ENCODE data around the gene VAPA.
"Not testable (repeated sequence)": the region's sequence is repeated elsewhere in the genome, so short reads cannot be mapped to it uniquely, and the experiment has no call there.

VAPA gene

DNA sequence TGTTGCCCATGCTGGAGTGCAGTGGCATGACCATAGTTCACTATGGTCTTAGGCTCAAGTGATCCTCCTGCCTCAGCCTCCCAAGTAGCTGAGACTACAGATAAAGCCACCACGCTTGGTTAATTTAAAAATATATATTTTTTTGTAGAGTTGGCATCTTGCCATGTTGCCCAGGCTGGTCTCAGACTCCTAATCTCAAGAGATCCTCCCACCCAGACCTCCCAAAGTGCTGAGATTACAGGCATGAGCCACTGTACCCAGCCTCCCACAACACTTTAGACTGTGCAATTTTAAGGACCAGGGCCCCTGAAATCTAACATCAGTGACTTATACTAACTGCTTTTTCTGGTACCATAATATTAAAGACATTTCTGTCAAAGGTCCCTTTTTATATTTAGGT lies 22.9 kb upstream of the VAPA start:
- Histone ChIP-seq H3K36me3 (ENCODE audit: insufficient read depth, low read depth, low read length) (no peaks in the 10 kb centered on the region), H3K4me3 (ENCODE audit: low read length) (no peak overlapping the region), H3K9me3 (ENCODE audit: insufficient read depth, low read depth, low read length) (no peaks in the 10 kb centered on the region), H3K27me3 (ENCODE audit: insufficient read depth, low read length) (no peaks in the 10 kb centered on the region), H3K4me1 (ENCODE audit: insufficient read depth, low read length) (no peaks in the 10 kb centered on the region), H3K27ac (ENCODE audit: low read length) (no peak overlapping the region), H3K9ac (ENCODE audit: low read depth, low read length) (no peak overlapping the region)

DNA sequence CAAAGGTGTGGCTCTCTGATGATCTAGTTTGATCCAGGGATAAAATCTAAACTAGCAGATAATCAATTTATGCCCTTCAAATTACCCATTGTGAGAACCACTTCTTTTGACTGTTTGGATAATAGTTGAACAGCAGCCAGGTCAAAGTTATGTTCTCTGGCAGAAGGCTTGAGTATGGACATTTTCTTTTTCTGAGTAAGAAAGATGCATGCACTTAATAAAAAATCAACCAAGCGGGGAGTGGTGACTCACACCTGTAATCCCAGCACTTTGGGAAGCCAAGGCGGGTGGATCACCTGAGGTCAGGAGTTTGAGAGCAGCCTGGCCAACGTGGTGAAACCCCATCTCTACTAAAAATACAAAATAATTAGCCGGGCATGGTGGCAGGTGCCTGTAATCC lies 22.3 kb upstream of the VAPA start:
- not testable (repeated sequence) for H3K36me3 ChIP-seq (ENCODE audit: insufficient read depth, low read depth, low read length); H3K4me1 ChIP-seq (ENCODE audit: insufficient read depth, low read length); H3K27me3 ChIP-seq (ENCODE audit: insufficient read depth, low read length); H3K9ac ChIP-seq (ENCODE audit: low read depth, low read length); H3K27ac ChIP-seq (ENCODE audit: low read length); H3K4me3 ChIP-seq (ENCODE audit: low read length); H3K9me3 ChIP-seq (ENCODE audit: insufficient read depth, low read depth, low read length)

DNA sequence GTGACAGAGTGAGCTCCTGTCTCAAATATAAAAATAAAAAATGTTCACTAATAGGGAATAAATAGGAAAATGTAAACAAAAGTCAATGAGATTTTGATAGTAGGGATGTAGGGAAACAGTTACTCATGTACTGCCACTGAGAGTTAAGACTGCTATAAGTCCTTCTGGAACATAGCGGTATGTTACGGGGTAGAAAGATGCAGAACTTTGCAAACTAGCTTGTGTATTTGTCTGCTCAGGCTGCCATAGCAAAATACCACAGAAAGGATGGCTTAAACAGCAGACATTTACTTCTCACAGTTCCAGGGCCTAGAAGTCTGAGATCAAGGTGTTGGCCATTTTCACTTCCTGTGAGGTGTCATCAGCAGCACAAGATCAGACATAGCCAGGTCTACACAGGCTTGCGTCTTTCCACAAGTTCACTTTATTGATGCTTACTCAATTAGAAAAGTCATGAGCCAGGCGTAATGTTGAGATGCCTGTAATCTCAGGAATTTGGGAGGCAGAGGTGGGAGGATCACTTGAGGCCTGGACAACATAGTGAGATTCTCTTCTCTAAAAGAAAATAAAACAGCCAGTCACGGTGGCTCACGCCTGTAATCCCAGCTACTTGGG lies 19.3 kb upstream of the VAPA start:
- no peaks in the 10 kb centered on the region for H3K9me3 ChIP-seq (ENCODE audit: insufficient read depth, low read depth, low read length)
- no peak overlapping the region for H3K9ac ChIP-seq (ENCODE audit: low read depth, low read length)
- H3K27me3 ChIP-seq (ENCODE audit: insufficient read depth, low read length): no peaks in the 10 kb centered on the region
- no peak overlapping the region for H3K27ac ChIP-seq (ENCODE audit: low read length)
- no peak overlapping the region for H3K4me3 ChIP-seq (ENCODE audit: low read length)
- H3K36me3 ChIP-seq (ENCODE audit: insufficient read depth, low read depth, low read length): no peaks in the 10 kb centered on the region
- H3K4me1 ChIP-seq (ENCODE audit: insufficient read depth, low read length): no peaks in the 10 kb centered on the region

DNA sequence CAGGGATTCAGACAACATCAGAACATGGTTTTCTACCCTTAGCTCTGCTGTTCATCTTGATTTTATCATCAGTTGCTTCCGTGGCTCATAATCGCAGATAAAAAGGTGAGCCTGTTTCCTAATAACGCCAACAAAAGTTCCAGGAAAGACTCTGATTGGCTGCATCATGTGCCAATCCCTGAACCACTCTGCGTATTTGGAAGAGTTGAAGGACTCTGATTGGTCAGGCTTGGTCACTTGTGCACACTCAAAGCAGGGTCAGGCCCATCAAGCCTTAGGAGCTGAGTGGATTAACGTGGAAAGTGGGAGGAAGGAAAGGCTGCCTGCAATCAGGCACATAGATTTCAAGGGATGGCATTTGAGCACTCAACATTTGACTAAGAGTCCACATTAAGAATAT lies 16.7 kb upstream of the VAPA start:
- no peaks in the 10 kb centered on the region for H3K27me3 ChIP-seq (ENCODE audit: insufficient read depth, low read length)
- peaks cover 6% of the 10 kb centered on the region; the same call in 1 of the 2 replicates for H3K4me1 ChIP-seq (ENCODE audit: insufficient read depth, low read length)
- no peak overlapping the region for H3K27ac ChIP-seq (ENCODE audit: low read length)
- H3K9me3 ChIP-seq (ENCODE audit: insufficient read depth, low read depth, low read length): no peaks in the 10 kb centered on the region
- H3K36me3 ChIP-seq (ENCODE audit: insufficient read depth, low read depth, low read length): no peaks in the 10 kb centered on the region
- H3K4me3 ChIP-seq (ENCODE audit: low read length): no peak overlapping the region
- H3K9ac ChIP-seq (ENCODE audit: low read depth, low read length): no peak overlapping the region

DNA sequence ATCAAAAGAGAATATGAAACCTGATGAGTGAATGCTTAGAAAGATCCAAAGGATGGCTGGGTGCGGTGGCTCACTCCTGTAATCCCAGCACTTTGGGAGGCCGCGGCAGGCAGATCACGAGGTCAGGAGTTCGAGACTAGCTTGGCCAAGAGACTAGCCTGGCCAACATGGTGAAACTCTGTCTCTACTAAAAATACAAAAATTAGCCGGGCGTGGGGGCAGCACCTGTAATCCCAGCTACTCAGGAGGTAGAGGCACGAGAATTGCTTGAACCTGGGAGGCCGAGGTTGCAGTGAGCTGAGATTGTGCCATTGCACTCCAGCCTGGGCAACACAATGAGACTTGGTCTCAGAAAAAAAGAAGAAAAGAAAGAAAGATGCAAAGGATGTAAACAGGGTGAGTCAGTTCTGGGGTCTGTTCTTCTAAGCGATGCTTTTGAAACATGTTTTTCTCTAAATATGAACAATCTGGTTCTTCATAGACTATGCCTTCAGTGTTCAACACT lies 16.0 kb upstream of the VAPA start:
- H3K9me3 ChIP-seq (ENCODE audit: insufficient read depth, low read depth, low read length); H3K9ac ChIP-seq (ENCODE audit: low read depth, low read length); H3K27me3 ChIP-seq (ENCODE audit: insufficient read depth, low read length); H3K4me1 ChIP-seq (ENCODE audit: insufficient read depth, low read length); H3K27ac ChIP-seq (ENCODE audit: low read length); H3K36me3 ChIP-seq (ENCODE audit: insufficient read depth, low read depth, low read length); H3K4me3 ChIP-seq (ENCODE audit: low read length): not testable (repeated sequence)

DNA sequence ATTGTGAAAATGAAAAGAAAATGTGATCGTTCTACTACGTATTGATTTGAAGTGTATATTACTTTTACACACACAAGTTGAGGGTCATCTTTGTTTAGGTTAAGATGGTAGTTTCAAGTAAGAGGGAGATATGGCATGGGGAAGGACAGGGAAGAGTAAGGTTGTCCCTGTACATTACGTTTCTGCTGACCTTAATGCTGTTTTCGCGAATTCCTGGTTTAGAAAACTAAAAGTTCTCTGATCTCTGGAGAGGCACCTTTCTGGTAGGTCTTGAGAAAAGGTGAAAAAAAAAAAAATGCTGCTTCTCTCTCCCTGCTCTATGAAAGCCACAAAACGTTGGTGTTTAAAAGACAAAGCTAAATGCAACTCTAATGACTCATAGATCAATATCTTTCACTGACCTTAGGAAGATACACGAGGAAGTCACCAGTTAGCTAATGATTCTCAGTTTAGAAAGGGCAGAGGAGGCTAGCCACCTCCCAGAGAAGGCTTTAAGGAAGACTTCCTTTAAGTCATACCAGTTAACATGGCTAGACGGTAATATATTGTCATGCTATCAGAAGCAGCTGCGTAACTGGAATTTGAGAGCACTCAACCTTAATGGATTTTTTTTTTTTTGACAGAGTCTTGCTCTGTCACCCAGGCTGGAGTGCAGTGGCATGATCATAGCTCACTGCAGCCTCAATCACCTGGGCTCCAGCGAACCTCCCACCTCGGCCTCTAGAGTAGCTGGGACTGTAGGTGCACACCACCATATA lies 14.8 kb upstream of the VAPA start:
- no peak overlapping the region for H3K27ac ChIP-seq (ENCODE audit: low read length)
- H3K9ac ChIP-seq (ENCODE audit: low read depth, low read length): no peak overlapping the region
- H3K9me3 ChIP-seq (ENCODE audit: insufficient read depth, low read depth, low read length): no peaks in the 10 kb centered on the region
- H3K4me3 ChIP-seq (ENCODE audit: low read length): no peak overlapping the region
- no peaks in the 10 kb centered on the region for H3K27me3 ChIP-seq (ENCODE audit: insufficient read depth, low read length)
- H3K36me3 ChIP-seq (ENCODE audit: insufficient read depth, low read depth, low read length): no peaks in the 10 kb centered on the region
- peaks cover 6% of the 10 kb centered on the region; the same call in 1 of the 2 replicates for H3K4me1 ChIP-seq (ENCODE audit: insufficient read depth, low read length)

DNA sequence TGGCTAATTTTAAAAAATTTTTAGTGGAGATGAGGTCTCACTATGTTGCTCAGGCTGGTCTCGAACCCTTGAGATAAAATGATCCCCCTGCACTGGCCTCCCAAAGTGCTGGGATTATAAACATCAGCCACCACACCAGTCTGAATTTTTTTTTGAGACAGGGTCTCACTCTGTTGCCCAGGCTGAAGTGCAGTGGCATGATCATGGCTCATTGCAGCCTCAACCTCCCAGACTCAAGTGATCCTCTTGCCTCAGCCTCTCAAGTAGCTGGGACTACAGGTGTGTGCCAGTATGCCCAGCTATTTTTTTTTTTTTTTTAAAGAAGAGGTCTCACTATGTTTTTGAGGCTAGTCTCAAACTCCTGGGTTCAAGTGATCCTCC lies 14.3 kb upstream of the VAPA start:
- not testable (repeated sequence) for H3K27me3 ChIP-seq (ENCODE audit: insufficient read depth, low read length); H3K4me3 ChIP-seq (ENCODE audit: low read length); H3K36me3 ChIP-seq (ENCODE audit: insufficient read depth, low read depth, low read length); H3K9me3 ChIP-seq (ENCODE audit: insufficient read depth, low read depth, low read length); H3K9ac ChIP-seq (ENCODE audit: low read depth, low read length); H3K4me1 ChIP-seq (ENCODE audit: insufficient read depth, low read length); H3K27ac ChIP-seq (ENCODE audit: low read length)

DNA sequence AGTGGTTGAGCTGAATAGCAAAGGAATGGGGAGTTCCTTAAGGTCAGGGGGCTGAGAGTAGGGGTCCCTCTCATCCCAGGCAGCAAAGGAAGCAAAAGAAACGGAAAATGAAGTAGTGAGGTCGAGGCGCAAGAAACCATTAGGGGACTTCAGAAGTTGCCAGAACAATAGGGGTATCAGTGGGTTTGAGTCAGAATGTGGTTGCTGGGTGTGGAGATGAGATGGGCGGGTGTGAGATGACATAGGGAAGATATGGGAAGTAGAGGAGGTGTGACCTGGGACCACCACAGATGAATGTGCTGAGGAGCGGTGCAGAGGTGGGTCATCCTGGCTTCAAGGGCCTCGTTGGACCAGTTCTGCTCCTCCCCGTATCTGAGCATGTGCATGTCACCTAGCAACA lies 13.1 kb upstream of the VAPA start:
- Histone ChIP-seq H3K27me3 (ENCODE audit: insufficient read depth, low read length) (no peaks in the 10 kb centered on the region), H3K4me3 (ENCODE audit: low read length) (no peak overlapping the region), H3K27ac (ENCODE audit: low read length) (no peak overlapping the region), H3K4me1 (ENCODE audit: insufficient read depth, low read length) (peaks cover 6% of the 10 kb centered on the region; the same call in 1 of the 2 replicates), H3K9ac (ENCODE audit: low read depth, low read length) (no peak overlapping the region), H3K36me3 (ENCODE audit: insufficient read depth, low read depth, low read length) (no peaks in the 10 kb centered on the region), H3K9me3 (ENCODE audit: insufficient read depth, low read depth, low read length) (no peaks in the 10 kb centered on the region)

DNA sequence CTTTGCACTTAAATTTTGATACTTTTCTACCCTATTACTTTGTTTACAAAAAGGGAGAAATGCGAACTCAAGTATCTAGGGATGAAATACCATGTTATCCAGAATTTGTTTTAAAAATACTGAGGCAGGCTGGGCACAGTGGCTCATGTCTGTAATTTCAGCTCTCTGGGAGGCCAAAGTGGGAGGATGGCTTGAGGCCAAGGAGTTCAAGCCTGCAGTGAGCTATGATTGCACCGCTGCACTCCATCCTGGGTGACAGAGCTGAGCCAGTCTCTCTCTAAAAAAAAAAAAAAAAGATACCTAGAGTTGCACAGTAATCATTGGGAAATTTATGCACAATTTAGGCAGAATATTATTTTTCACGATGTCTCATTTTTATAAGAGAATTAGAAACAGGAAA lies 12.4 kb upstream of the VAPA start:
- H3K4me1 ChIP-seq (ENCODE audit: insufficient read depth, low read length): peaks cover 6% of the 10 kb centered on the region; the same call in 1 of the 2 replicates
- H3K27ac ChIP-seq (ENCODE audit: low read length): no peak overlapping the region
- no peak overlapping the region for H3K9ac ChIP-seq (ENCODE audit: low read depth, low read length)
- H3K27me3 ChIP-seq (ENCODE audit: insufficient read depth, low read length): no peaks in the 10 kb centered on the region
- H3K4me3 ChIP-seq (ENCODE audit: low read length): no peak overlapping the region
- no peaks in the 10 kb centered on the region for H3K9me3 ChIP-seq (ENCODE audit: insufficient read depth, low read depth, low read length)
- H3K36me3 ChIP-seq (ENCODE audit: insufficient read depth, low read depth, low read length): no peaks in the 10 kb centered on the region

DNA sequence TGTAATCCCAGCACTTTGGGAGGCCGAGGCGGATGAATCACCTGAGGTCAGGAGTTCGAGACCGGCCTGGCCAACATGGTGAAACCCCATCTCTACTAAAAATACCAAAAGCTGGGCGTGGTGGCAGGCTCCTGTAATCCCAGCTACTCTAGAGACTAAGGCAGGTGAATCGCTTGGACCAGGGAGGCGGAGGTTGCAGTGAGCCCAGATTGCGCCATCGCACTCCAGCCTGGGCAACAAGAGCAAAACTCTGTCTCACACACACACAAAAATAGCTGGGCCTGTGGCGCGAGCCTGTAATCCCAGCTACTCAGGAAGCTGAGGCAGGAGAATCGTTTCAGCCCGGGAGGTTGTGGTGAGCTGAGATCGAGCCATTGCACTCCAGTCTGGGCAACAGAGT lies 11.6 kb upstream of the VAPA start:
- not testable (repeated sequence) for H3K9ac ChIP-seq (ENCODE audit: low read depth, low read length); H3K36me3 ChIP-seq (ENCODE audit: insufficient read depth, low read depth, low read length); H3K4me3 ChIP-seq (ENCODE audit: low read length); H3K27ac ChIP-seq (ENCODE audit: low read length); H3K9me3 ChIP-seq (ENCODE audit: insufficient read depth, low read depth, low read length); H3K27me3 ChIP-seq (ENCODE audit: insufficient read depth, low read length); H3K4me1 ChIP-seq (ENCODE audit: insufficient read depth, low read length)

DNA sequence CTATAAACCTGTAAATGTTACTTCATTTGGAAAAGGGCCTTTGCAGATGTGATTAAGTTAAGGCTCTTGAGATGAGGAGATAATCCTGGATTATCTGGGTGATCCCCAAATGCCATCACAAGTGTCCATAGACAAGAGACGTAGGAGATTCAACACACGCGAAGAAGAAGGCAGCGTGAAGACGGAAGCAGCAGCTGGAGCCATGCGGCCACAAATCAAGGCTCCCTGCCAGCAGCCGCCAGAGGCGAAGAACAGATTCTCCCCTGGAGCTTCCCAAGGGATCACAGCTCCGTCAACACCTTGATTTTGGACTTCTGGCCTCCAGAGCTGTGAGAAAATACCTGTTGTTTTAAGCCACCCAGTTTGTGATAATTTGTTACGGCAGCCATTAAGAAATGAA lies 11.0 kb upstream of the VAPA start:
- Histone ChIP-seq H3K27me3 (ENCODE audit: insufficient read depth, low read length) (no peaks in the 10 kb centered on the region), H3K4me1 (ENCODE audit: insufficient read depth, low read length) (peaks cover 6% of the 10 kb centered on the region; the same call in 1 of the 2 replicates), H3K9me3 (ENCODE audit: insufficient read depth, low read depth, low read length) (no peaks in the 10 kb centered on the region), H3K4me3 (ENCODE audit: low read length) (no peak overlapping the region), H3K36me3 (ENCODE audit: insufficient read depth, low read depth, low read length) (no peaks in the 10 kb centered on the region), H3K27ac (ENCODE audit: low read length) (no peak overlapping the region), H3K9ac (ENCODE audit: low read depth, low read length) (no peak overlapping the region)

DNA sequence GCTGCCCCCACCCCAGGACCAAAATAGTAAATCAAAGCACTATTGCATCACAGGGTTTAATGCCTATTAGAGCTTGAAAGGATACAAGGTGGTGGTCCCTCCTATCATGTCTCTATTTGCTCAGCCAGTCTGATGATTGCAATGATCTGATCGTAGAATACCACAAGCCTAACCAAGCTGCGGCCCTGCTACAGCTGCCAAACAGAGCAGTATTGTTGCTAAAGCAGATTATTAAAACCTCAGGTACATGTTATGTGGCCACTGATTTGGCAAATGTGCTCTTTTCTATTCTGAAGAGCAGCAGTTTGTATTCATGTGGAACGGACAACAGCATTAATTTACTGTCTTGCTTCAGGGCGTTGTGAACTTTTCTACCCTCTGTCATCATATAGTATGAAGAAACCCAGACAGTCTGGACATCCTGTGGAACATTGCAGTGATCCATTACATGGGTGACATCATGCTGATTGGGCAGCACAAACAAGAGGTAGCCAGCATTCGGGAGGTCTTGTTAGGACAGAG lies 8.4 kb upstream of the VAPA start:
- Histone ChIP-seq H3K9ac (ENCODE audit: low read depth, low read length) (no peak overlapping the region), H3K27ac (ENCODE audit: low read length) (no peak overlapping the region), H3K36me3 (ENCODE audit: insufficient read depth, low read depth, low read length) (no peaks in the 10 kb centered on the region), H3K4me1 (ENCODE audit: insufficient read depth, low read length) (peaks cover 2% of the 10 kb centered on the region; the same call in 1 of the 2 replicates), H3K27me3 (ENCODE audit: insufficient read depth, low read length) (no peaks in the 10 kb centered on the region), H3K9me3 (ENCODE audit: insufficient read depth, low read depth, low read length) (no peaks in the 10 kb centered on the region), H3K4me3 (ENCODE audit: low read length) (no peak overlapping the region)

Data from iPS-20b (cell line).